HepG2 (cell line): ENCODE measurements around the gene PGAP3. TPM values are rescaled to one million over a fixed set of nuclear protein-coding genes. Genes with fewer than 3 reads are reported as not detected.

Source experiments
- ARID4A ChIP-seq: sonication (generic); formaldehyde crosslinking; IDR thresholded peaks from 2 replicates; pipeline ENCODE4 v1.5.0; 2020; ENCODE audit warnings: mild to moderate bottlenecking, missing genetic modification reagents, borderline replicate concordance
- BORCS8-MEF2B ChIP-seq: sonication (generic); formaldehyde crosslinking; IDR thresholded peaks from 2 replicates; pipeline ENCODE4 v1.8.0; 2022; ENCODE audit warnings: mild to moderate bottlenecking, missing genetic modification reagents
- GATA4 ChIP-seq: sonication (generic); IDR thresholded peaks from 2 replicates; pipeline ENCODE4 v1.6.1; 2016; ENCODE audit warnings: antibody characterized with exemption, low read depth, borderline replicate concordance
- HNF4G ChIP-seq, 2 experiments: sonication (generic) in 1 of 2; formaldehyde crosslinking in 1 of 2; IDR thresholded peaks; 2 replicates each; pipeline versions ENCODE4 v1.4.0 to v1.6.1; 2011 to 2020; ENCODE audit warnings: borderline replicate concordance in 2 of 2, low read depth in 2 of 2, mild to moderate bottlenecking in 2 of 2, low read length in 1 of 2, missing genetic modification reagents in 1 of 2, moderate library complexity in 1 of 2
- JUN ChIP-seq: sonication (generic); formaldehyde crosslinking; IDR thresholded peaks from 2 replicates; pipeline ENCODE4 v1.4.0; 2020; ENCODE audit warnings: mild to moderate bottlenecking, missing genetic modification reagents
- MAFK ChIP-seq, 2 experiments: IDR thresholded peaks in 1 of 2; conservative IDR thresholded peaks in 1 of 2; 2 replicates each; pipeline ENCODE4 v1.6.1; 2011; ENCODE audit warnings: improper control_type of control experiment in 2 of 2, low read length in 2 of 2
- PRDM15 ChIP-seq: sonication (generic); formaldehyde crosslinking; IDR thresholded peaks from 2 replicates; pipeline ENCODE4 v1.4.0; 2020; ENCODE audit warnings: missing genetic modification reagents
- SRSF9 ChIP-seq: fragments of 200-400 bp; formaldehyde crosslinking; IDR thresholded peaks from 2 replicates; pipeline ENCODE4 v1.6.1; 2018; ENCODE audit warnings: borderline replicate concordance, mild to moderate bottlenecking, low read depth, low read length; ENCODE audit not compliant: insufficient read depth, poor library complexity, severe bottlenecking
- XBP1 ChIP-seq: sonication (generic); formaldehyde crosslinking; IDR thresholded peaks from 2 replicates; pipeline ENCODE4 v1.5.0; 2020; ENCODE audit warnings: missing genetic modification reagents
- ZBTB3 ChIP-seq: sonication (generic); formaldehyde crosslinking; IDR thresholded peaks from 2 replicates; pipeline ENCODE4 v1.4.0; 2020; ENCODE audit warnings: low read depth, mild to moderate bottlenecking, moderate library complexity, missing genetic modification reagents, borderline replicate concordance
- ZBTB44 ChIP-seq: sonication (generic); formaldehyde crosslinking; IDR thresholded peaks from 2 replicates; pipeline ENCODE4 v1.4.0; 2020; ENCODE audit warnings: missing genetic modification reagents
- ZMYM3 ChIP-seq: sonication (generic); formaldehyde crosslinking; IDR thresholded peaks from 2 replicates; pipeline ENCODE4 v1.5.1; 2020; ENCODE audit warnings: mild to moderate bottlenecking, missing genetic modification reagents
- ZNF577 ChIP-seq: sonication (generic); formaldehyde crosslinking; IDR thresholded peaks from 2 replicates; pipeline ENCODE4 v1.4.0; 2020; ENCODE audit warnings: mild to moderate bottlenecking, low read depth, missing genetic modification reagents, borderline replicate concordance
- ZNF766 ChIP-seq: sonication (generic); formaldehyde crosslinking; IDR thresholded peaks from 2 replicates; pipeline ENCODE4 v1.5.0; 2020; ENCODE audit warnings: missing genetic modification reagents, borderline replicate concordance
- ZNF850 ChIP-seq: sonication (generic); formaldehyde crosslinking; conservative IDR thresholded peaks from 2 replicates; pipeline ENCODE4 v1.9.0; 2021; ENCODE audit warnings: mild to moderate bottlenecking, missing genetic modification reagents
- polyA plus RNA-seq, 8 experiments: library from polyadenylated mRNA; depleted of rRNA in 3 of 8; stranded (reverse) in 7 of 8; unstranded in 1 of 8; fragments of >200 nt; fragmentation: Illumina TruSeq in 4 of 8; extraction: Trizol in 4 of 8; gene quantifications; 2 replicates each; pipeline versions ENCODE4 v1.2.1 to v1.2.3, GENCODE V29; 2011 to 2016; ENCODE audit warnings: low read depth in 4 of 8, missing spikeins in 1 of 8, mixed read lengths in 1 of 8; ENCODE audit not compliant: insufficient read depth in 1 of 8
- total RNA-seq, 5 experiments: library from RNA; depleted of rRNA; stranded (reverse); fragments of >200 nt; fragmentation: Illumina TruSeq; extraction: Trizol; gene quantifications; 2 replicates each; pipeline ENCODE4 v1.2.3, GENCODE V29; 2016; ENCODE audit warnings: low read depth in 1 of 5

Gene PGAP3
- total and polyA plus RNA-seq, 2 of the 13 experiments (the other 11 are each of a cell fraction or from before 2014, with no cell fraction given) = 11.9 to 14.6 TPM

GRCh38 chr17:39652587-39653315 lies 35.1 kb downstream of the PGAP3 start (continued):
- TF ChIP-seq ARID4A = peak; percentile 23; the same call in 1 of the 2 replicates
- no peak for TF ChIP-seq ZBTB3 (CRISPR knock-in tag)
- 0 out of 2 replicates have a peak, but pooled peaks have one; percentile 41 for TF ChIP-seq ZMYM3 (CRISPR knock-in tag)
- no peak for TF ChIP-seq ZBTB44 (CRISPR knock-in tag)
- no peak for TF ChIP-seq MAFK (conservative IDR thresholded peaks at IDR 0.05 in 1 of 2, IDR thresholded peaks at IDR 0.05 in 1 of 2; ENCODE audit: low read length in 2 of 2)
- TF ChIP-seq HNF4G (IDR thresholded peaks at IDR 0.05; ENCODE audit: borderline replicate concordance, low read depth, low read length) = no peak
- TF ChIP-seq HNF4G (CRISPR knock-in tag; IDR thresholded peaks at IDR 0.05; ENCODE audit: borderline replicate concordance, low read depth) = no peak
- no peak for TF ChIP-seq ZNF577 (CRISPR knock-in tag)
- TF ChIP-seq ZNF850 (CRISPR knock-in tag) = no peak
- no peak for TF ChIP-seq XBP1
- no peak for TF ChIP-seq PRDM15 (CRISPR knock-in tag)
- no peak for TF ChIP-seq ZNF766 (CRISPR knock-in tag)
- no peak for TF ChIP-seq BORCS8-MEF2B (CRISPR knock-in tag)
- TF ChIP-seq SRSF9 = no peak
- no peak for TF ChIP-seq GATA4
- TF ChIP-seq JUN (CRISPR knock-in tag) = no peak
